HG03025 (cell line): Measurements from ENCODE around the gene RMC1.
A peak's percentile ranks its signal among the peaks of the same experiment; 100 is the strongest.

Experiments used
- ATAC-seq: cut with Tn5 transposase; IDR thresholded peaks from one replicate; pipeline ENCODE4 v1.9.1; 2021; ENCODE audit warnings: mild to moderate bottlenecking, moderate library complexity; ENCODE audit not compliant: unreplicated experiment, low FRiP score

Gene RMC1

GRCh38 chr18:23578067-23578701 is 74.9 kb downstream of the RMC1 start:
- peak; percentile 55 for ATAC-seq

- ATAC-seq: no peak
Observed at GRCh38 chr18:23578891-23579653, 75.8 kb downstream of the RMC1 start.

DNA sequence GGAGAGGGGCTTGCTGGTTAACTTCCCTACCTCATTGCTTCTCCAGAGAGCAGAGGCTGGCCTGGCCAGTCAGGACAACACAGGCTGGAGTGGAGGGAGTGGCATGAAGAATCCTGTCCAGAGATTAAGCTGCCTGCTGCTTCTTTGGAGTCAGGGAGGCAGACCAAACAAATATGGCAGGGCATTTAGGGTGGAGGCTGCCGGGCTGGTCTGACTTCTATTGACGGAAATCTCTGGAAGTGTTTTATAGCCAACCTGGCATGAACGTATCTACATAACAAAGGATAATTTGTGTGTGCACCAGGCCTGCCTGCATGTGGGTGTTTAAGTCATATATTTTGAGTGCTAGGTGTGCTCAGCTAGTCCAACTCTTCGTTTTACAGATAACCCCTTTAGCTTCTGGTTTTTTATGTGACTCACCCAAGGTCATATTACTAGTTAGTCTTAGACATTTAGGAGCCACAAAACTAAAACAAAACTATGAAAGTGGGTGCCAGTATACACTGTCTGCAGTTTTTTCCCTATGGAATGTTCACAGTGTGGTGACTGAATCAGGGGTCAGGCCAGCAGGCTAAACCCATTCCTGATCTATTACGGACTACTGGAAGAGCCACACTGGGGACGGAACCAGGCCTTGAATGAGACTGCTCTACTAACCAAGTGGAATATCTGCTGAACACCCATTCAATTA is 77.5 kb downstream of the RMC1 start:
- ATAC-seq: no peak
